ENCODE measurements around the gene GRID1.

Gene GRID1

GRCh38 chr10:86203162-86203905, 163.3 kb downstream of the GRID1 start:
- DNase-seq: no peak

GRCh38 chr10:86202226-86202735, 164.3 kb downstream of the GRID1 start:
- DNase-seq: no peak

- DNase-seq: no peak
These were observed 165.7 kb downstream of the GRID1 start for GRCh38 chr10:86200867-86201266.

GRCh38 chr10:86200269-86200668, 166.3 kb downstream of the GRID1 start:
- no peak for DNase-seq

GRCh38 chr10:86199041-86199440, 167.6 kb downstream of the GRID1 start:
- no peak for DNase-seq

GRCh38 chr10:86198271-86198670, 168.3 kb downstream of the GRID1 start:
- DNase-seq: no peak

GRCh38 chr10:86197166-86197790, 169.3 kb downstream of the GRID1 start:
- DNase-seq: no peak

- DNase-seq: no peak
These were observed 171.0 kb downstream of the GRID1 start for GRCh38 chr10:86195521-86196157.

- no peak for DNase-seq
These were observed 171.9 kb downstream of the GRID1 start for GRCh38 chr10:86194684-86195083.

- DNase-seq: no peak
These were observed 172.8 kb downstream of the GRID1 start for GRCh38 chr10:86193841-86194240.

- no peak for DNase-seq
These were observed 173.9 kb downstream of the GRID1 start for GRCh38 chr10:86192691-86193090.

GRCh38 chr10:86192147-86192546, 174.4 kb downstream of the GRID1 start:
- no peak for DNase-seq

GRCh38 chr10:86191686-86192085, 174.9 kb downstream of the GRID1 start:
- no peak for DNase-seq

- DNase-seq: no peak
These were observed 175.4 kb downstream of the GRID1 start for GRCh38 chr10:86191166-86191565.

GRCh38 chr10:86190291-86190690, 176.3 kb downstream of the GRID1 start:
- DNase-seq: no peak

- no peak for DNase-seq
These were observed 176.7 kb downstream of the GRID1 start for GRCh38 chr10:86189891-86190290.

GRCh38 chr10:86188796-86189558, 177.6 kb downstream of the GRID1 start:
- DNase-seq: no peak

GRCh38 chr10:86188326-86188725, 178.3 kb downstream of the GRID1 start:
- no peak for DNase-seq

- no peak for DNase-seq
These were observed 178.9 kb downstream of the GRID1 start for GRCh38 chr10:86187499-86188239.

GRCh38 chr10:86186633-86187032, 180.0 kb downstream of the GRID1 start:
- no peak for DNase-seq

GRCh38 chr10:86182595-86182994, 184.0 kb downstream of the GRID1 start:
- no peak for DNase-seq

- no peak for DNase-seq
These were observed 184.4 kb downstream of the GRID1 start for GRCh38 chr10:86182150-86182549.
